Osteocyte (in vitro differentiated cells): Measurements from ENCODE around the gene TXLNA. TPM values are rescaled to one million over a fixed set of nuclear protein-coding genes. Genes with fewer than 3 reads are reported as not detected.

Experiments
- DNase-seq: peaks from one replicate; pipeline ENCODE4 v3.0.0; 2021; ENCODE audit warnings: mixed read lengths; ENCODE audit not compliant: unreplicated experiment; ENCODE audit errors: extremely low spot score
- H3K27ac Mint-ChIP-seq: one replicate; pipeline ENCODE4 v1.8.0; 2021; ENCODE audit warnings: mild to moderate bottlenecking, mixed read lengths; ENCODE audit not compliant: unreplicated experiment
- H3K27me3 Mint-ChIP-seq: one replicate; pipeline ENCODE4 v1.8.0; 2021; ENCODE audit warnings: mixed read lengths; ENCODE audit not compliant: unreplicated experiment
- H3K36me3 Mint-ChIP-seq: one replicate; pipeline ENCODE4 v1.8.0; 2021; ENCODE audit warnings: mixed read lengths; ENCODE audit not compliant: unreplicated experiment
- H3K4me1 Mint-ChIP-seq: one replicate; pipeline ENCODE4 v1.8.0; 2021; ENCODE audit warnings: mixed read lengths; ENCODE audit not compliant: unreplicated experiment
- H3K4me3 Mint-ChIP-seq: one replicate; pipeline ENCODE4 v1.8.0; 2021; ENCODE audit warnings: mild to moderate bottlenecking, moderate library complexity, mixed read lengths; ENCODE audit not compliant: unreplicated experiment
- H3K9me3 Mint-ChIP-seq: one replicate; pipeline ENCODE4 v1.8.0; 2021; ENCODE audit warnings: mixed read lengths; ENCODE audit not compliant: unreplicated experiment
- total RNA-seq: library from RNA; stranded (reverse); gene quantifications from 2 replicates; pipeline ENCODE4 v1.2.1, GENCODE V29; 2021
- TF ChIP-seq, protein P1 (sequence below): fragments of 200-600 bp; sonication (generic); IDR thresholded peaks from 2 replicates; pipeline ENCODE4 v1.5.0; 2021; ENCODE audit warnings: antibody characterized with exemption, mild to moderate bottlenecking, moderate library complexity

The TXLNA gene
- total RNA-seq, 1 donor from 2014 or later, result 77.3 TPM

GRCh38 chr1:32195972-32196823 is 16.7 kb downstream of the TXLNA start:
- Mint-ChIP-seq H3K27ac (peak overlapping the region; percentile 27), H3K36me3 (peaks cover 39% of the 10 kb centered on the region), H3K9me3 (no peaks in the 10 kb centered on the region), H3K4me3 (no peak overlapping the region), H3K4me1 (peaks cover 23% of the 10 kb centered on the region), H3K27me3 (no peaks in the 10 kb centered on the region)
- TF ChIP-seq, protein P1, sequence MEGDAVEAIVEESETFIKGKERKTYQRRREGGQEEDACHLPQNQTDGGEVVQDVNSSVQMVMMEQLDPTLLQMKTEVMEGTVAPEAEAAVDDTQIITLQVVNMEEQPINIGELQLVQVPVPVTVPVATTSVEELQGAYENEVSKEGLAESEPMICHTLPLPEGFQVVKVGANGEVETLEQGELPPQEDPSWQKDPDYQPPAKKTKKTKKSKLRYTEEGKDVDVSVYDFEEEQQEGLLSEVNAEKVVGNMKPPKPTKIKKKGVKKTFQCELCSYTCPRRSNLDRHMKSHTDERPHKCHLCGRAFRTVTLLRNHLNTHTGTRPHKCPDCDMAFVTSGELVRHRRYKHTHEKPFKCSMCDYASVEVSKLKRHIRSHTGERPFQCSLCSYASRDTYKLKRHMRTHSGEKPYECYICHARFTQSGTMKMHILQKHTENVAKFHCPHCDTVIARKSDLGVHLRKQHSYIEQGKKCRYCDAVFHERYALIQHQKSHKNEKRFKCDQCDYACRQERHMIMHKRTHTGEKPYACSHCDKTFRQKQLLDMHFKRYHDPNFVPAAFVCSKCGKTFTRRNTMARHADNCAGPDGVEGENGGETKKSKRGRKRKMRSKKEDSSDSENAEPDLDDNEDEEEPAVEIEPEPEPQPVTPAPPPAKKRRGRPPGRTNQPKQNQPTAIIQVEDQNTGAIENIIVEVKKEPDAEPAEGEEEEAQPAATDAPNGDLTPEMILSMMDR, result no peak
- no peak for DNase-seq

GRCh38 chr1:32197074-32197473 is 17.6 kb downstream of the TXLNA start:
- H3K4me1 Mint-ChIP-seq, result peaks cover 32% of the 10 kb centered on the region
- no peaks in the 10 kb centered on the region for H3K9me3 Mint-ChIP-seq
- H3K36me3 Mint-ChIP-seq, result peaks cover 30% of the 10 kb centered on the region
- TF ChIP-seq, protein P1, result no peak
- peak overlapping the region; percentile 27 for H3K27ac Mint-ChIP-seq
- no peak for DNase-seq
- no peaks in the 10 kb centered on the region for H3K27me3 Mint-ChIP-seq
- H3K4me3 Mint-ChIP-seq, result no peak overlapping the region

- H3K27me3 Mint-ChIP-seq, result no peaks in the 10 kb centered on the region
- peaks cover 33% of the 10 kb centered on the region for H3K4me1 Mint-ChIP-seq
- no peak for DNase-seq
- no peak overlapping the region for H3K4me3 Mint-ChIP-seq
- H3K27ac Mint-ChIP-seq, result peak overlapping the region; percentile 96
- H3K36me3 Mint-ChIP-seq, result peaks cover 24% of the 10 kb centered on the region
- H3K9me3 Mint-ChIP-seq, result no peaks in the 10 kb centered on the region
- TF ChIP-seq, protein P1, result no peak
These were observed 18.4 kb downstream of the TXLNA start for GRCh38 chr1:32197837-32198236.

DNA sequence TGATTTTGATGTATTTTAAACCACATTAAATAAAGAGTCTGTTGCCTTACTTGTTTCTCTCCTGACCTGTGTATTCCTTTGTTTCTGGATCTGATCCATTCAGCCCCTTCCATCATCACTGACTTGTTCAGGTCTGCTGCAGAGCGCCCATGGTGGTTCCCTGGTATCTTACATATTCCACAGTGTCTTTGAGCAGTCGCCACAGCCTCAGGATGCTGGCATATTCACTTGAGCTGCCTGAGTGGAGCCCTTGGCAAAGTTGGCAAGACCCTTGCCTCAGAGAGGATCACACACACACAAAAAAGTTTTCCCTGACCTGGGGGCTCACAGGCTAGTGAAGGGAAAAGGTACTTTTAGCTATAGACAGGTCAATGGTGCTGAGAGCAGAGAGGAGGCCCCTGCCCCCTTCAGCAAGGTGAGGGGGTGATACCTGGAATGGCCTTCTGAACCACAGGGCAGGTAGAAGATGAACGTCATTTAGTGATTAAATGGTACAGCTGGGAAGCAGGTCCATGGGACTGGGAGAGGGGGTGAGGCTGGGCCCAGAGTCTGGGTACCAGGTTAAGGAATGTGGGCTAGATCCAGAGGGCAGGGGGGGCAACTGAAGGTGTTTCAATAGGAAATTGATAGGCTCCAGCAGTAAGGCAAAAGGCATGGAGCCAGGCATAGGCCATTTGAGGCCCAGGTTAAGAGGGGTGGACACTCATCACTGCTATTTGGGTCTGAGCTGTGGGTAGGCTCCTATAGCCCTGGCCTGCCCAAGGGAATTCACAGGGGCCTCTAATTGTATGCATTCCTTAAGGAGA is 19.0 kb downstream of the TXLNA start:
- DNase-seq, result no peak
- Mint-ChIP-seq H3K27me3 (no peaks in the 10 kb centered on the region), H3K27ac (peak overlapping the region; percentile 96), H3K36me3 (peaks cover 18% of the 10 kb centered on the region), H3K9me3 (no peaks in the 10 kb centered on the region), H3K4me3 (no peak overlapping the region), H3K4me1 (peaks cover 33% of the 10 kb centered on the region)
- TF ChIP-seq, protein P1, result no peak
